GM18519 (cell line): ENCODE results near the gene KIAA0232.
"Not testable (repeated sequence)": the region's sequence is repeated elsewhere in the genome, so short reads cannot be mapped to it uniquely, and the experiment has no call there.

Experiments
- ATAC-seq: cut with Tn5 transposase; IDR thresholded peaks from one replicate; pipeline ENCODE4 v1.9.1; 2021; ENCODE audit warnings: mild to moderate bottlenecking, moderate library complexity; ENCODE audit not compliant: unreplicated experiment, low FRiP score

Gene KIAA0232

GRCh38 chr4:6911917-6912316, 129.4 kb downstream of the KIAA0232 start:
- not testable (repeated sequence) for ATAC-seq

- no peak for ATAC-seq
Measured at GRCh38 chr4:6912441-6912840, 129.9 kb downstream of the KIAA0232 start.

- no peak for ATAC-seq
Measured at GRCh38 chr4:6913350-6913905, 130.9 kb downstream of the KIAA0232 start.

- ATAC-seq: no peak
Measured at GRCh38 chr4:6914448-6914847, 131.9 kb downstream of the KIAA0232 start.

GRCh38 chr4:6915041-6916005, 132.8 kb downstream of the KIAA0232 start:
- no peak for ATAC-seq

- no peak for ATAC-seq
Measured at GRCh38 chr4:6916069-6916586, 133.6 kb downstream of the KIAA0232 start.

GRCh38 chr4:6916587-6917460, 134.3 kb downstream of the KIAA0232 start:
- no peak for ATAC-seq

- ATAC-seq: peak; percentile 71
Measured at GRCh38 chr4:6917461-6918271, 135.1 kb downstream of the KIAA0232 start.

- ATAC-seq: no peak
Measured at GRCh38 chr4:6918338-6918737, 135.8 kb downstream of the KIAA0232 start.

- no peak for ATAC-seq
Measured at GRCh38 chr4:6920171-6920570, 137.6 kb downstream of the KIAA0232 start.

- ATAC-seq: no peak
Measured at GRCh38 chr4:6923507-6923906, 141.0 kb downstream of the KIAA0232 start.

- ATAC-seq: no peak
Measured at GRCh38 chr4:6924361-6924779, 141.8 kb downstream of the KIAA0232 start.

- ATAC-seq: no peak
Measured at GRCh38 chr4:6925357-6925836, 142.9 kb downstream of the KIAA0232 start.

- ATAC-seq: no peak
Measured at GRCh38 chr4:6926081-6926480, 143.6 kb downstream of the KIAA0232 start.

GRCh38 chr4:6926681-6927478, 144.4 kb downstream of the KIAA0232 start:
- ATAC-seq: no peak

GRCh38 chr4:6928081-6928480, 145.6 kb downstream of the KIAA0232 start:
- ATAC-seq: no peak

- no peak for ATAC-seq
Measured at GRCh38 chr4:6929339-6929811, 146.8 kb downstream of the KIAA0232 start.

GRCh38 chr4:6929812-6930464, 147.4 kb downstream of the KIAA0232 start:
- no peak for ATAC-seq
